RWPE1 (cell line): Measurements from ENCODE around the gene TERB1.

Source experiments
- CTCF ChIA-PET: fragments of 350-600 bp; sonication (Branson Sonifier 250); formaldehyde crosslinking; extraction: SDS; loops from one replicate; lab custom pipeline; 2021; lab: Yijun Ruan, JAX
- POLR2A ChIA-PET: fragments of 400-600 bp; formaldehyde crosslinking; extraction: SDS; loops from one replicate; lab custom pipeline; 2020; ENCODE audit warnings: antibody characterized with exemption; ENCODE audit not compliant: low non-redundant PET; lab: Yijun Ruan, JAX
- DNase-seq: peaks from one replicate; pipeline ENCODE4 v3.0.0; 2012; ENCODE audit warnings: low spot score
- H3K27ac ChIP-seq: fragments of 450-650 bp; 2 replicates; pipeline ENCODE4 v1.5.1; 2017
- TF ChIP-seq, protein P1 (sequence below): fragments of 450-650 bp; conservative IDR thresholded peaks from 2 replicates; pipeline ENCODE4 v1.5.1; 2017; ENCODE audit warnings: low read depth, mild to moderate bottlenecking

The TERB1 gene

DNA sequence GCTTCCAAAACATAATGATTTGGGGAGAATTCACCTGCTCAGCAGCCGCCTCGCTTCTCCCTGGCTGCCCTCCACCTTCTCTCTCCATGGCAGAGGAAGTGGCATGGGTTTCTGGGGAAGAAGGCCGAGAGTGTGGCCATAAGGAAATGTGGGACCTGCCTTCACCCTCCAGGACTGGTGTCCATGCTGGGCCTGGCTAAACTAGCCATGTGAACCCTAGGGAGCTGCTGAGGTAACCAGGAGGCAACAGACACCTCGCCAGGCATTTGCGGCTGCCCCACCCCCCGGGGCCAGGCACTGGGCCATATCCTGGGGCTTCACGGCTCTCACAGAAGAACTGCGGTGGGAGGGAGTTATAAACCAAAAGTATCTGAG is 94.9 kb downstream of the TERB1 start:
- TF ChIP-seq, protein P1, sequence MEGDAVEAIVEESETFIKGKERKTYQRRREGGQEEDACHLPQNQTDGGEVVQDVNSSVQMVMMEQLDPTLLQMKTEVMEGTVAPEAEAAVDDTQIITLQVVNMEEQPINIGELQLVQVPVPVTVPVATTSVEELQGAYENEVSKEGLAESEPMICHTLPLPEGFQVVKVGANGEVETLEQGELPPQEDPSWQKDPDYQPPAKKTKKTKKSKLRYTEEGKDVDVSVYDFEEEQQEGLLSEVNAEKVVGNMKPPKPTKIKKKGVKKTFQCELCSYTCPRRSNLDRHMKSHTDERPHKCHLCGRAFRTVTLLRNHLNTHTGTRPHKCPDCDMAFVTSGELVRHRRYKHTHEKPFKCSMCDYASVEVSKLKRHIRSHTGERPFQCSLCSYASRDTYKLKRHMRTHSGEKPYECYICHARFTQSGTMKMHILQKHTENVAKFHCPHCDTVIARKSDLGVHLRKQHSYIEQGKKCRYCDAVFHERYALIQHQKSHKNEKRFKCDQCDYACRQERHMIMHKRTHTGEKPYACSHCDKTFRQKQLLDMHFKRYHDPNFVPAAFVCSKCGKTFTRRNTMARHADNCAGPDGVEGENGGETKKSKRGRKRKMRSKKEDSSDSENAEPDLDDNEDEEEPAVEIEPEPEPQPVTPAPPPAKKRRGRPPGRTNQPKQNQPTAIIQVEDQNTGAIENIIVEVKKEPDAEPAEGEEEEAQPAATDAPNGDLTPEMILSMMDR, result no peak
- POLR2A ChIA-PET, result no interaction called here
- H3K27ac ChIP-seq, result peak overlapping the region; percentile 37
- CTCF ChIA-PET, result no interaction called here
- DNase-seq, result no peak

DNA sequence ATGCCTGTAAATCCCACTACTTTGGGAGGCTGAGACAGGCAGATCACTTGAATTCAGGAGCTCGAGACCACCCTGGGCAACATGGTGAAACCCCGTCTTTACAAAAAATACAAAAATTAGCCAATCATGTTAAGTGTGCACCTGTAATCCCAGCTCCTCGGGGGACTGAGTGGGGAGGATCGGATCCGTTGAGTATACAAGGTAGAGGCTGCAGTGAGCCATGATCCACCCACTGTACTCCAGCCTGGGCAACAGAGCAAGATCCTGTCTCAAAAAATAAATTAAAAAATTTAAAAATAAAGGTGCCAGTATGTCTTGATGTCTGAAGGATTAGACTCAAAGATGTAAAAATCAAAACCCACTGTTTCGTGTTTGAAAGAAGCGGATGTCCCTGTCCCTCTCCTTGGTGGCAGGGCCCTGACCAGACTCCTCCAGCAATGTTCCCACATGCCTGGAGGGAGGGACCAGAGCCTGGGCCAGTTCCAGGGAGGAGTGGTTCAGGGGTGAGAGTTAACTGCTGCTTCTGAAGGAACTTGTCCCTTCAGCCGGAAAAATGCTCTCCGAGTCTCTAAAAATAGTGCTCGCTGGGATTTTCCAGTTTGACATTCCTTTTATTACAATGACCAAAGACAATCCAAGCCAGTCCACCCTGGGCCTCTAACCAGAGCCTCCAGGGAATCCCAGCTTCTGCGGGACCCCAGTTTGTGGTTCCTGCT is 95.4 kb downstream of the TERB1 start:
- CTCF ChIA-PET, result no interaction called here
- TF ChIP-seq, protein P1, result no peak
- DNase-seq, result no peak
- peak overlapping the region; percentile 37 for H3K27ac ChIP-seq
- POLR2A ChIA-PET, result no interaction called here
